ENCODE results near the gene IL1RL2.

Gene IL1RL2

GRCh38 chr2:102197389-102198137 lies 10.7 kb downstream of the IL1RL2 start:
- no peaks in the 10 kb centered on the region for H3K36me3 ChIP-seq (replicated peaks; ENCODE audit: insufficient read depth, low read length)
- no peaks in the 10 kb centered on the region for H3F3A ChIP-seq (ENCODE audit: insufficient read depth, low read length)

GRCh38 chr2:102200539-102200938 lies 13.7 kb downstream of the IL1RL2 start:
- no peak for TF ChIP-seq CTCF (IDR thresholded peaks at IDR 0.05; ENCODE audit: low read length)
- no peak for TF ChIP-seq EZH2 (optimal IDR thresholded peaks at IDR 0.05; ENCODE audit: low read depth, low read length)
- TF ChIP-seq EZH2phosphoT487 (IDR thresholded peaks at IDR 0.05; ENCODE audit: low read length), result no peak
- no peaks in the 10 kb centered on the region for H3F3A ChIP-seq (ENCODE audit: insufficient read depth, low read length)
- no peaks in the 10 kb centered on the region for H3K36me3 ChIP-seq (replicated peaks; ENCODE audit: insufficient read depth, low read length)
- no peak overlapping the region for H3K4me3 ChIP-seq (ENCODE audit: low read length)
- no peaks in the 10 kb centered on the region for H3K27me3 ChIP-seq (replicated peaks; ENCODE audit: insufficient read depth, low read length)
- no peaks in the 10 kb centered on the region for H3K4me1 ChIP-seq (ENCODE audit: low read length)
- H2AFZ ChIP-seq (ENCODE audit: low read length), result no peak overlapping the region
- DNase-seq, result no peak
- H3K9ac ChIP-seq (ENCODE audit: low read length), result no peak overlapping the region
- H4K20me1 ChIP-seq (ENCODE audit: insufficient read depth, low read length), result no peaks in the 10 kb centered on the region
- no peaks in the 10 kb centered on the region for H3K9me3 ChIP-seq (replicated peaks; ENCODE audit: insufficient read depth, low read length)
- H3K4me2 ChIP-seq (ENCODE audit: low read depth, low read length), result no peak overlapping the region
- H3K27ac ChIP-seq (ENCODE audit: low read length), result no peak overlapping the region
- H3K79me2 ChIP-seq (ENCODE audit: low read length), result no peaks in the 10 kb centered on the region
- no peaks in the 10 kb centered on the region for H3K9me2 ChIP-seq (replicated peaks; ENCODE audit: insufficient read depth, low read length)

More at GRCh38 chr2:102197389-102198137, 10.7 kb downstream of the IL1RL2 start:
- no peaks in the 10 kb centered on the region for H3K27me3 ChIP-seq (replicated peaks; ENCODE audit: insufficient read depth, low read length)
- H2AFZ ChIP-seq (ENCODE audit: low read length), result no peak overlapping the region
- H3K9ac ChIP-seq (ENCODE audit: low read length), result no peak overlapping the region
- H3K9me2 ChIP-seq (replicated peaks; ENCODE audit: insufficient read depth, low read length), result no peaks in the 10 kb centered on the region
- no peak for TF ChIP-seq EZH2 (optimal IDR thresholded peaks at IDR 0.05; ENCODE audit: low read depth, low read length)
- TF ChIP-seq EZH2phosphoT487 (IDR thresholded peaks at IDR 0.05; ENCODE audit: low read length), result no peak
- no peak for TF ChIP-seq CTCF (IDR thresholded peaks at IDR 0.05; ENCODE audit: low read length)
- H3K9me3 ChIP-seq (replicated peaks; ENCODE audit: insufficient read depth, low read length), result no peaks in the 10 kb centered on the region
- H3K4me3 ChIP-seq (ENCODE audit: low read length), result no peak overlapping the region
- no peak overlapping the region for H3K4me2 ChIP-seq (ENCODE audit: low read depth, low read length)
- no peaks in the 10 kb centered on the region for H3K79me2 ChIP-seq (ENCODE audit: low read length)
- no peaks in the 10 kb centered on the region for H4K20me1 ChIP-seq (ENCODE audit: insufficient read depth, low read length)
- no peaks in the 10 kb centered on the region for H3K4me1 ChIP-seq (ENCODE audit: low read length)
- no peak for DNase-seq
- no peak overlapping the region for H3K27ac ChIP-seq (ENCODE audit: low read length)

- H4K20me1 ChIP-seq (ENCODE audit: insufficient read depth, low read length), result no peaks in the 10 kb centered on the region
- H3K9me2 ChIP-seq (replicated peaks; ENCODE audit: insufficient read depth, low read length), result no peaks in the 10 kb centered on the region
- H3K36me3 ChIP-seq (replicated peaks; ENCODE audit: insufficient read depth, low read length), result no peaks in the 10 kb centered on the region
- H3F3A ChIP-seq (ENCODE audit: insufficient read depth, low read length), result no peaks in the 10 kb centered on the region
- H3K4me1 ChIP-seq (ENCODE audit: low read length), result no peaks in the 10 kb centered on the region
- no peak overlapping the region for H3K4me3 ChIP-seq (ENCODE audit: low read length)
- no peak for DNase-seq
- no peak overlapping the region for H3K4me2 ChIP-seq (ENCODE audit: low read depth, low read length)
- H3K9me3 ChIP-seq (replicated peaks; ENCODE audit: insufficient read depth, low read length), result no peaks in the 10 kb centered on the region
- H3K27me3 ChIP-seq (replicated peaks; ENCODE audit: insufficient read depth, low read length), result no peaks in the 10 kb centered on the region
- no peak overlapping the region for H3K27ac ChIP-seq (ENCODE audit: low read length)
- no peak overlapping the region for H3K9ac ChIP-seq (ENCODE audit: low read length)
- TF ChIP-seq EZH2phosphoT487 (IDR thresholded peaks at IDR 0.05; ENCODE audit: low read length) (no peak), CTCF (IDR thresholded peaks at IDR 0.05; ENCODE audit: low read length) (no peak), EZH2 (optimal IDR thresholded peaks at IDR 0.05; ENCODE audit: low read depth, low read length) (no peak)
- no peaks in the 10 kb centered on the region for H3K79me2 ChIP-seq (ENCODE audit: low read length)
- no peak overlapping the region for H2AFZ ChIP-seq (ENCODE audit: low read length)
Observed at GRCh38 chr2:102204638-102205037, 17.8 kb downstream of the IL1RL2 start.
